Measurements from ENCODE around the gene TRMU.
A peak's percentile ranks its signal among the peaks of the same experiment; 100 is the strongest.

- TF ChIP-seq CTCF (IDR thresholded peaks at IDR 0.05) (peak; percentile 88), EZH2 (IDR thresholded peaks at IDR 0.05) (no peak), EZH2phosphoT487 (IDR thresholded peaks at IDR 0.05) (no peak)
Measured at GRCh38 chr22:46355369-46355995, 20.0 kb downstream of the TRMU start.

All from neural progenitor cell (in vitro differentiated cells).